ENCODE results near the gene TSHZ2. TPM values are rescaled to one million over a fixed set of nuclear protein-coding genes. Genes with fewer than 3 reads are reported as not detected.

Gene TSHZ2
- total RNA-seq, 1 experiment from 2014 or later: 0.07 TPM

DNA sequence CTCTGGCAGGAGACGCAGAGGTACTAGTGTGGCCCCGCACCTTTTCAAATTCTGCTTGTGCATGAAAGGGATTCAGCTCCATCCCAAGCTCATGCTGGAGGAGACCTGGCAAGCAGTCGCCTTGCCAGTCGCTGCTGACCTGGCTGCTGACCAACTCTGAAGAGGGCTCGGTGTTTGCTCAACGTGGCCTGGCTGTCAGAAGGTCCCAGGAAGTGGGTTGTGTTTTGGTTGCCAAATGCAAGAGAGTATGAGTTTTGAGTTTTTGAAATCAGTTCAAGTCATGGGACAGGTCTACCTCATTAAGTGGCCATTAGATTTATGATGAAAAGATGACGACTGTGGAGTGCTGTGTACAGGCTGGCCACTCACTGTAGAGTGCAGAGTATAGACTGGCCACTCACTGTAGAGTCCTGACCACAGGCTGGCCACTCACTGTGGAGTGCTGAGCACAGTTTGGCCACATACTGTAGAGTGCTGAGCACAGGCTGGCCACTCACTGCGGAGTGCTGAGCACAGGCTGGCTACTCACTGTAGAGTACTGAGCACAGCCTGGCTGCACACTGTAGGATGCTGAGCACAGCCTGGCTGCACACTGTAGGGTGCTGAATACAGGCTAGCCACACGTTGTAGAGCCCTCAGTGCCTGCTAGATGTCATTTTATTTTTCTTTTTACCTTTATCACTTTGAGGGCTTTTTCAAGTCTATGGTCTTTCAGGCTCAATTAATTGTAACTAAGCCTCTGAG, 427.6 kb downstream of the TSHZ2 start:
- Histone ChIP-seq H3K18ac (ENCODE audit: insufficient read length, low read depth, low read length) (no peak overlapping the region), H4K5ac (ENCODE audit: insufficient read length, low read depth, low read length) (no peak overlapping the region), H2BK12ac (ENCODE audit: insufficient read length, low read depth, low read length) (no peak overlapping the region), H2AK5ac (ENCODE audit: insufficient read length, low read length) (no peak overlapping the region), H3K14ac (ENCODE audit: insufficient read depth, low read length) (no peak overlapping the region), H3K23ac (ENCODE audit: insufficient read length, low read depth, low read length) (no peak overlapping the region), H3K27ac (ENCODE audit: insufficient read length, low read depth, low read length) (no peak overlapping the region), H2BK15ac (ENCODE audit: low read depth, low read length) (no peak overlapping the region), H3K56ac (ENCODE audit: insufficient read length, low read depth, low read length) (no peak overlapping the region), H3K4me2 (ENCODE audit: insufficient read depth, insufficient read length, low read length) (no peak overlapping the region), H3K9me3 (ENCODE audit: control insufficient read depth, low read depth, low read length) (no peaks in the 10 kb centered on the region), H2AFZ (ENCODE audit: low read length) (no peak overlapping the region), H3K23me2 (ENCODE audit: insufficient read length, low read depth, low read length, poor library complexity, severe bottlenecking) (no peaks in the 10 kb centered on the region), H3K27me3 (ENCODE audit: insufficient read depth, low read length) (no peaks in the 10 kb centered on the region), H3K4ac (ENCODE audit: low read depth, low read length) (no peak overlapping the region), H4K8ac (replicated peaks; ENCODE audit: insufficient read length, low read depth, low read length) (no peak overlapping the region), H2BK120ac (ENCODE audit: low read depth, low read length, poor library complexity, severe bottlenecking) (no peak overlapping the region), H3K79me2 (ENCODE audit: insufficient read depth, low read length) (no peaks in the 10 kb centered on the region), H3K4me1 (ENCODE audit: insufficient read depth, low read length) (no peaks in the 10 kb centered on the region), H3K9ac (ENCODE audit: extremely low read depth, insufficient read length, low read length) (no peak overlapping the region), H3T11ph (ENCODE audit: low read length) (no peak overlapping the region), H2BK20ac (ENCODE audit: low read depth, low read length, poor library complexity, severe bottlenecking) (no peak overlapping the region), H4K20me1 (ENCODE audit: control insufficient read depth, insufficient read depth, insufficient read length) (no peaks in the 10 kb centered on the region), H2BK5ac (ENCODE audit: insufficient read length, low read length) (no peak overlapping the region), H3K79me1 (ENCODE audit: insufficient read depth, low read depth, low read length, poor library complexity, severe bottlenecking) (no peaks in the 10 kb centered on the region), H4K91ac (ENCODE audit: insufficient read length, low read depth, low read length) (no peak overlapping the region)
- no peaks in the 10 kb centered on the region for H3K27me3 Mint-ChIP-seq (ENCODE audit: low read depth)
- H3K27ac Mint-ChIP-seq: peak overlapping the region in 1 of 3 experiments; percentile 11; a peak in 1 of 7 replicates
- H3K4me1 Mint-ChIP-seq: 0 out of 4 replicates have a peak, but pooled peaks cover 0 to 3% of the 10 kb centered on the region in 2 experiments
- H3K36me3 Mint-ChIP-seq (ENCODE audit: insufficient read depth in 1 of 3, low read depth in 3 of 3): no peaks in the 10 kb centered on the region
- TF ChIP-seq, protein P1, sequence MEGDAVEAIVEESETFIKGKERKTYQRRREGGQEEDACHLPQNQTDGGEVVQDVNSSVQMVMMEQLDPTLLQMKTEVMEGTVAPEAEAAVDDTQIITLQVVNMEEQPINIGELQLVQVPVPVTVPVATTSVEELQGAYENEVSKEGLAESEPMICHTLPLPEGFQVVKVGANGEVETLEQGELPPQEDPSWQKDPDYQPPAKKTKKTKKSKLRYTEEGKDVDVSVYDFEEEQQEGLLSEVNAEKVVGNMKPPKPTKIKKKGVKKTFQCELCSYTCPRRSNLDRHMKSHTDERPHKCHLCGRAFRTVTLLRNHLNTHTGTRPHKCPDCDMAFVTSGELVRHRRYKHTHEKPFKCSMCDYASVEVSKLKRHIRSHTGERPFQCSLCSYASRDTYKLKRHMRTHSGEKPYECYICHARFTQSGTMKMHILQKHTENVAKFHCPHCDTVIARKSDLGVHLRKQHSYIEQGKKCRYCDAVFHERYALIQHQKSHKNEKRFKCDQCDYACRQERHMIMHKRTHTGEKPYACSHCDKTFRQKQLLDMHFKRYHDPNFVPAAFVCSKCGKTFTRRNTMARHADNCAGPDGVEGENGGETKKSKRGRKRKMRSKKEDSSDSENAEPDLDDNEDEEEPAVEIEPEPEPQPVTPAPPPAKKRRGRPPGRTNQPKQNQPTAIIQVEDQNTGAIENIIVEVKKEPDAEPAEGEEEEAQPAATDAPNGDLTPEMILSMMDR (conservative IDR thresholded peaks at IDR 0.05): no peak
- H3K9me3 Mint-ChIP-seq: no peaks in the 10 kb centered on the region
- no peak for DNase-seq
- no CpG with 5 or more reads among the region's 9 CpGs for WGBS (ENCODE audit: extremely low coverage, insufficient read length, low lambda C conversion rate)
- H3K4me3 Mint-ChIP-seq: no peak overlapping the region

All from H9 (cell line).